Fibroblast of the conjunctiva (primary cell): Measurements from ENCODE around the gene TUBA4B.

Experiments used
- DNase-seq: peaks from one replicate; pipeline ENCODE4 v3.0.0-alpha.2; 2010; ENCODE audit warnings: low read depth

TUBA4B gene

DNA sequence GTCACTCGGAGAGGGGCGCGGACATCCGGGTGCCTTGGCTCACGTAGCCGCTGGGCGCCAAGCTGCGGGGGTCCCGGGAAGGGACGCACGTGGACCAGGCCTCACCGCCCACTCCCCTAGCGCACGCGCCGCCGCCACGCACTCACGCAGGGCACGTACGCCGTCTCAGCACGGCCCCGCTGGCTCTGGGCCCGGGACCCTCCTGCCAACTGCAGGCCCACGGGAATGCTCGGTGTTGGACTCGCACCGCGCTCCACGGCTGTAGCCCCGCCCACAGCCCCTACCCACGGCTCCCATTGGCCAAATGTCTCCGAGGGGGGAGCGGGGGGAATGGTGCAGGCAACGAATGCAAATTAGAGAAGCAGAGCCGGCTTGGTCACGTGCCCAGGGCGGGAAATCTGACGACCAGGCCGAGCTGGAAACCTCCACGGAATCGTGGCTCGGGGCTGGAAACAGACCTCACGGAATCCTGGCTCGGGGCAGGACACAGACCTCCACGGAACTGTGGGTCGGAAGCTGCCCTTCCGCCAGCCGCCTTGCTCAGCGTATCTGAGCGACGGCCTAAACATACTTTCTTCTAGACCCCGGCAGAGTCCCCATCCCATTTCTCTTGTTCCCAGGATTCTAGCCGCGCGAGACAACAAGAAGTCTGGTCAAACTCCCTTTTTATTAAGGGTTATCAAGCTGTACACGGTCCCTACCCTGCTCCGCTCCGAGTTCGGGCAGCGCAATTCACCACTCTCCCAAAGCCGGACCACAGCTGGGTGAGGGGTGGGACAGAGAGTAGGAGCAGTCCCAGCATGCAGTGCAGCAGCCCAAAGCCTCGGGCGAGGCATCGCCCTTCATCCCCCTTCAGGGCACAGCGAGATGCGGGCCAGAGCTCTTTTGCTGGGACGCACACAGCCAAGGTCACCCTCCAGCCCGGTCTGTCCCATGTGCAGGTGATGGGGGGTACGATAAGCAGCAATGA, 34.0 kb upstream of the TUBA4B start, which contains the start of gene ABCB6:
TSS of gene ABCB6 (minus strand) at position 227 of the 970 bp plus-strand sequence. CDS start 285 bp downstream, outside the sequence.
- peak; percentile 93 for DNase-seq

DNA sequence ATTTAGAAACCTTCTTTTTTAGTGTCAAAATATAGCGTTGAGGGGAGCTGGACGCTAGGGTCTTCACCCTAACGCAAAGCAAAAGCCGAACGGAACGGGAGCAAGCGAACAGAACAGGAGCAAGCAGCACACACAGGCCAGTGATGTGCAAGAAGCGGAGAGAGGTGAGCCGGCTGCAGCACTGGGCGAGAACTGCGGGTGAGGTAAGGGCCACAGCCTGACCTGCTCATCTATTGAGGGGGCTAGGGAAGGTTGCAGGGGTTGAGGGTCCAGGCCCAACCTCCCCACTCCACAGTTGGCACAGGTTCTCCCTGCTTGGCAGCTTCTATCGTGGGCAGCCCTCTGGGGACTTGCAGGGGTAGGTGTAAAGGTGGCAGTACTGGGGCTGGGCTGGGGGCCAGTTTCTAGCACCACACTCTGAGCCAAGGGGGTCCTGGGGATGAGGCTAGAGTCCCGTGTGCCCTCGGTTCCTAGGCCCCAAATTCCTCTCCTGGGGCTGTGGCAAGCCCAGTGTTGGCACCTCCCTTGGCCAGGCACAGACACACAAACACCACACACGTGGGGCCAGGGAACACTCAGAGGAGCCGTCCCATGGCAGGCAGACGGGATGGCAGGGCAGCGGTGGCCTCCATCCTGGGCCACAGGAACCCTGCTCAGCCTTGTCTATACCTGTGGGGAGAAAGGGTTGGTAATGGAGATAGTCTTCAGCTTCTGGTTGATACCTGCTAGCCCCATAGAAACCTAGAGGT, 33.1 kb upstream of the TUBA4B start:
- DNase-seq = no peak

- DNase-seq = no peak
Observed at GRCh38 chr2:219220652-219221402, 32.2 kb upstream of the TUBA4B start.

DNA sequence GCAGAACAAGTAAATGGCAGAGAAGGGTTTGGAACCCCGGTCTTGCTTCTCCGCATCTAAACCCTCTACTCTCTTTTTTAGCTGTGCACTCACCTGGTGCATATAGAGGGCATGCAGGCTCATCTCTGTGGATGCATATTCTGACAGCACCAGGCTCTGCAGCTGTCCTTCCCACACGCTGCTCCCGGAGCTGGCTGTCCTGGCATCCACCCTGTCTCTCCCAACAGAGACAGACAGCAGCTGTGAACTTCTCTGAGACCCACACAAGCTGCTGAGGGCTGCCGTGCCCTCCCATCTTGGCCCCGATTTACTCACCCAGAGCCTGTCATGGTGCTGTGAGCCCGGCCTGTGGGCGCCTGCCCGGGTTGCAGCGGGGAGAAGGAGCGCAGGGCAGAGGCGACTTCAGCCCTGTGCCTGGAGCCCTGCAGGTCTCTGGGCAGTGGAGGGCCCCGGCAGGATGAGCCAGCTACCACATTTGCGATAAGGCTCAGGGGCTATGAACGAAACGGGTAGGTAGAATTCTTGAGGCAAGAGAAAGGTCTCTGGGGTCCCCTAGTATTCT, 31.0 kb upstream of the TUBA4B start:
- DNase-seq = no peak

DNA sequence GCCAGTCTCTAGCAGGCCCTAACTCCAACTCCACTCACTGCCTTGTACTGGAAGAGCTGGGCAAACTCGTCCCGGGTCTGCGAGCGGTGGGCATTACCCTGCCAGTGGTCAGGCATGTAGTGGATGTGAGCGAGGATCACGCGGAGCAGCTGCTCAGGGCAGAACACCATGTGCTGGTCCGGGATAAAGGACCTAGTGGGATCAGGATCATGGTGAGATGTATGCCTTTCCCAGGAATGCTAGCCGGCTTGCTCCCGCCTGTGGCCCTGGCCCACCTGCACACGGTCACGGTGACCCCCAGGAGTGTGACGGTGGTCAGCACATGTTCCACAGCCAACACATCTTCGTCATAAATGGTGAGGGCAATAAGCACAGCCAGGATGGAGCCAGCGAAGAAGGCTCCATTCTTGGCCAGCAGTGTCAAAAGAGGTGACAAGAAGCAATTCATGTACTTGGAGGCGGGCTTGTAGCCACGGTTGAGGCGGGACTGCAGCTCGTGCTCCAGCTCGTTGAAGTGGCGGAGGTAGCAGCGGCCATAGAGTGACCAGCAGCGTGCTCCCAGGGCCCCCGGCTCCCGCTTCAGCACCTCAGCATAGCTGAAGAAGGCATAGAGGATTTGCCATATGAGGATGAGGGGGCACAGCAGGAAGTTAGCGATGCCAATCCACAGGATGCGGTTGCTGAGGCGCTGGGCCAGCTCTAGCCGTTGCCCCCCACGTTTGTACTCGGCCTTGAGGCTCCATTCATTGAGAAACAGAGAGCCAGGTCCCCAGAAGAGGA, 29.0 kb upstream of the TUBA4B start:
- DNase-seq = no peak

DNA sequence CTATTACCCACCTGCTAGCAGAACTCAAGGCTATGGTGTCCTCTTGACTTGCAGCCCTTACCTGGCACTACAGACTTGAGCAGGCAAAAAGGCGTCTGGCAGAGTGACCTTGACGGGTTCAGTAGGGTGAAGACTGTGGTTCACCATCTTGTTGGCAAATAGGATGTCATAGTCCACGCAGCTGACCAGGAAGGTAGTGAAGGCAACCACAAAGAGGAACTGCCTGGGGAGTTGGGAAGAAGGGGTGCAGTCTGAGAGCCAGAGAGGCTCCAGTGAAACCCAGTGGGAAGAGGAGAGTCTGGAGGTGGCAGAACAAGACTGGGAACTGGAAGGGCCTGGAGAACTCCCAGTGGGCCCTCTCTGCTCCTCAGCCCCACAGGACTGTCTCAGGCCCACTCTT, 27.7 kb upstream of the TUBA4B start:
- DNase-seq = no peak

DNA sequence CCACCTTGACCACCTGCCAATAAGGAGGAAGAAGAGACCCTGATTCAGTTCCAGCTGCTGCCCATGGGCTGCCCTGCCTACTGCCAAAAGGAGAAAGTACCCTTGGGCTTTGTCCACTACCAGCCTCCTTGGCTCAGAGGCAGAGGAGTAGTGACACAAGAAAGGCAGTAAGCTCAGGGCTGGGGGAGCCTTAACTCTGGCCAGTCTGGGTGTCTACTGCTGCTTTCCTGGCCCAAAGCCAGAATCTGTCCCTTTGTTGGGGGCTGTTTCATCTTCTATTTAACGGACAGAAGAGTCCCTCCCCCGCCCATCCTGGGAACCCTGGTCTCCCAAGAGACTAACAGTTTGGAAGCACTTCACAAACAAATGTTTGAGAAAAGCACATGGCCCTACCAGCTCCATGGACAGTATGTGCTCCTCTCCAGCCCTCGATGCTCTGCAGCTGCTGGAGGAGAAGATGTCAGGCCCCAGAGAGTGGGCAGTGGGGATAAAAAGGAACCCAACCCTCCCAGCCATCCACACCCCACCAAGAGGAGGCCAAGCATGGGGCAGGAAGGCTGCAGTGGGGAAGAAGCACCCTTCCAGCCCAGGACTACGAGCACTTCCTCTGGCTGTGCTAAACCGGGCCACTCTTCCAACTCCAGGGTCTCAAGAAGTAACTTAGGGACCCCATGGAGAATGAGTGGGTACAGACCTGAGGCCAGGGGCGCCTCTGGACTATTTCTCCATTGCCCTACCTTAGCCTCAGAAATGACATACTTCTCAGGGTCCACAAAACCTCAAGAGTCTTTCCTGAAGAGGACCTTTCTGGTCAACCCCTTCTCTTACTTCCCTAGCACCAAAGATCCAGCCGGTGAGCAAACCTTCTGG, 24.8 kb upstream of the TUBA4B start:
- no peak for DNase-seq

- DNase-seq = no peak
Observed at GRCh38 chr2:219228911-219229304, 24.1 kb upstream of the TUBA4B start.

- DNase-seq = peak; percentile 98
Observed at GRCh38 chr2:219229305-219230058, 23.6 kb upstream of the TUBA4B start, which contains the start of the genes ANKZF1 and ATG9A. TSS of gene ANKZF1 (plus strand) at chr2:219229806. CDS start at chr2:219230258, 452 bp downstream. TSS of gene ATG9A (minus strand) at chr2:219229636. CDS start at chr2:219228024, 1,612 bp downstream.

- DNase-seq = no peak
Observed at GRCh38 chr2:219230059-219230540, 22.9 kb upstream of the TUBA4B start.

- no peak for DNase-seq
Observed at GRCh38 chr2:219234331-219234730, 18.7 kb upstream of the TUBA4B start.

- DNase-seq = no peak
Observed at GRCh38 chr2:219243291-219243761, 9.7 kb upstream of the TUBA4B start.

GRCh38 chr2:219244789-219245147, 8.3 kb upstream of the TUBA4B start:
- no peak for DNase-seq

- DNase-seq = peak; percentile 82
Observed at GRCh38 chr2:219245148-219245898, 7.7 kb upstream of the TUBA4B start, which contains the start of the genes GLB1L and STK16. TSS of gene GLB1L (minus strand) at chr2:219245444. CDS start at chr2:219243573, 1,871 bp downstream. TSS of gene STK16 (plus strand) at chr2:219245479. CDS start at chr2:219246000, 521 bp downstream.

DNA sequence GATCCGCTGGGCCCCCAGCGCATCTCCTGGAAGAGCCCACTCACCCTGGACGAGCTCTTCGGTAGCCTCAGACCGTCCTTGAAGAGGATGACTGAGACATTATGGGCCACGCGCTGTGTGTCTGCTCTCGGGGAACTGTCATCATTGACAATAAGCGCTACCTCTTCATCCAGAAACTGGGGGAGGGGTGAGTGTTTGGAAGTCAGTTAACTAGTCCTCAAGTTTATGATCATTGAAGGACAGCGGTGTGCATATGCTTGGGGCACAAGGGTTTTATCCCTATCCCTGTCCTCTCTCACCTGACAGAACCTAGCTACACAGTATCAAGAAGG, 7.2 kb upstream of the TUBA4B start:
- no peak for DNase-seq

- no peak for DNase-seq
Observed at GRCh38 chr2:219246559-219246958, 6.5 kb upstream of the TUBA4B start.

DNA sequence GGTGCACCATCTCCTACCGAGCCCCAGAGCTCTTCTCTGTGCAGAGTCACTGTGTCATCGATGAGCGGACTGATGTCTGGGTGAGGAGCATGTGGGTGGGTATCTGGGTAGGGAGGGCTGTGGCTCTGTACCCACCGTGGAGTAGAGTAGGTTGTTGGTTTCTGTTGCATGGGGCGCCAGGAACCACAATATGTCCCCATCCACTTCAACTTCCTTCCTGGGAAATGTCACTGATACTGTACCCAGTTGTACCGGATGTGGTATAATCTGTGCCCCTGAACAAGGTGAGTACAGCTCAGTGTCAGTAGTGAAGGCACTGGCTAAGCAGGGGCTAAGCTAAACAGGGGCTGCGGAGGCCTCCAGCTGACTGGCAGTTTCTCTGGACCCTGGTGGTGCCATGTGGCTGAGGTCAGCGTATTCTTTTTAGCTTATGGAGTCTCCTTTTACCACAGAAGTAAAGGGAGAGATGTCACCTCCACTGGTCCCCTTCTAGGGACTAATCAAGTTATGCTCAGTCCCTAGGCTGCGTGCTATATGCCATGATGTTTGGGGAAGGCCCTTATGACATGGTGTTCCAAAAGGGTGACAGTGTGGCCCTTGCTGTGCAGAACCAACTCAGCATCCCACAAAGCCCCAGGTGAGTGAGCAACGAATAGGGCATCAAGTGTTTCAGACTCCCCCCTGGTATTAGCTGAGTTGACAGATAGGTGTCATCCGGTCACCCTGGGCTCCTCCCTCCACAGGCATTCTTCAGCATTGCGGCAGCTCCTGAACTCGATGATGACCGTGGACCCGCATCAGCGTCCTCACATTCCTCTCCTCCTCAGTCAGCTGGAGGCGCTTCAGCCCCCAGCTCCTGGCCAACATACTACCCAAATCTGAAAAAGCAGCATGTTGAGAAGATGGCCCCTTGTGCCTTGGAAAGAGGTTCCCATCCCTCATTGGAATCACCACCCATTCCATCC, 5.1 kb upstream of the TUBA4B start:
- DNase-seq = no peak
